Fibroblast of the aortic adventitia (primary cell): Measurements from ENCODE around the gene ANKRD53. TPM values are rescaled to one million over a fixed set of nuclear protein-coding genes. Genes with fewer than 3 reads are reported as not detected.
A peak's percentile ranks its signal among the peaks of the same experiment; 100 is the strongest.

Experiments
- DNase-seq: peaks from one replicate; pipeline ENCODE4 v3.0.0-alpha.2; 2010; ENCODE audit warnings: low read depth
- H3K4me3 ChIP-seq: 2 replicates; pipeline ENCODE4 v1.5.1; 2011; ENCODE audit warnings: low read depth, mild to moderate bottlenecking, control low read depth, low read length, moderate library complexity
- total RNA-seq: library from RNA; depleted of rRNA; stranded (reverse); fragments of >200 nt; gene quantifications from 2 replicates; pipeline ENCODE4 v1.2.3, GENCODE V29; 2012; ENCODE audit warnings: low replicate concordance
- TF ChIP-seq, protein P1 (sequence below): IDR thresholded peaks from 2 replicates; pipeline ENCODE4 v1.5.1; 2011; ENCODE audit warnings: mild to moderate bottlenecking, low read length, control low read depth, inconsistent platforms; ENCODE audit not compliant: insufficient read depth

ANKRD53 gene
- total RNA-seq, 1 donor = 1.1 TPM

DNA sequence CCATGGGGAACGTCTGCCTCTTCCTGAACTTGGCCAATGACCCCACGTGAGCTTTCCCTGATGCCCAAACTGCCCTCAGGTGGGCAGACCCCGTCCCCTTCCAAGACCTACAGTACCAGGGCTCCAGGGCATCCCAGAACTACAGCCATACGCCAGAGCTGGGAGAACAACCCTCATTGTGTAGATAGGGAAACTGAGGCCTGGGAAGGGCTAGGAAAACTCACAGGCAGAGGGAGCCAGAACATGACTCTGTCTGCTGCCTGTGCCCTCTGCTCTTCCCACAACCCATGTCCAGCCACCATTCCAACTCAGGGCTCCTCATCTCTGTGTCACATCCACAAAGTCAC is 16.8 kb upstream of the ANKRD53 start:
- H3K4me3 ChIP-seq = no peak overlapping the region
- TF ChIP-seq, protein P1, sequence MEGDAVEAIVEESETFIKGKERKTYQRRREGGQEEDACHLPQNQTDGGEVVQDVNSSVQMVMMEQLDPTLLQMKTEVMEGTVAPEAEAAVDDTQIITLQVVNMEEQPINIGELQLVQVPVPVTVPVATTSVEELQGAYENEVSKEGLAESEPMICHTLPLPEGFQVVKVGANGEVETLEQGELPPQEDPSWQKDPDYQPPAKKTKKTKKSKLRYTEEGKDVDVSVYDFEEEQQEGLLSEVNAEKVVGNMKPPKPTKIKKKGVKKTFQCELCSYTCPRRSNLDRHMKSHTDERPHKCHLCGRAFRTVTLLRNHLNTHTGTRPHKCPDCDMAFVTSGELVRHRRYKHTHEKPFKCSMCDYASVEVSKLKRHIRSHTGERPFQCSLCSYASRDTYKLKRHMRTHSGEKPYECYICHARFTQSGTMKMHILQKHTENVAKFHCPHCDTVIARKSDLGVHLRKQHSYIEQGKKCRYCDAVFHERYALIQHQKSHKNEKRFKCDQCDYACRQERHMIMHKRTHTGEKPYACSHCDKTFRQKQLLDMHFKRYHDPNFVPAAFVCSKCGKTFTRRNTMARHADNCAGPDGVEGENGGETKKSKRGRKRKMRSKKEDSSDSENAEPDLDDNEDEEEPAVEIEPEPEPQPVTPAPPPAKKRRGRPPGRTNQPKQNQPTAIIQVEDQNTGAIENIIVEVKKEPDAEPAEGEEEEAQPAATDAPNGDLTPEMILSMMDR = no peak
- no peak for DNase-seq

DNA sequence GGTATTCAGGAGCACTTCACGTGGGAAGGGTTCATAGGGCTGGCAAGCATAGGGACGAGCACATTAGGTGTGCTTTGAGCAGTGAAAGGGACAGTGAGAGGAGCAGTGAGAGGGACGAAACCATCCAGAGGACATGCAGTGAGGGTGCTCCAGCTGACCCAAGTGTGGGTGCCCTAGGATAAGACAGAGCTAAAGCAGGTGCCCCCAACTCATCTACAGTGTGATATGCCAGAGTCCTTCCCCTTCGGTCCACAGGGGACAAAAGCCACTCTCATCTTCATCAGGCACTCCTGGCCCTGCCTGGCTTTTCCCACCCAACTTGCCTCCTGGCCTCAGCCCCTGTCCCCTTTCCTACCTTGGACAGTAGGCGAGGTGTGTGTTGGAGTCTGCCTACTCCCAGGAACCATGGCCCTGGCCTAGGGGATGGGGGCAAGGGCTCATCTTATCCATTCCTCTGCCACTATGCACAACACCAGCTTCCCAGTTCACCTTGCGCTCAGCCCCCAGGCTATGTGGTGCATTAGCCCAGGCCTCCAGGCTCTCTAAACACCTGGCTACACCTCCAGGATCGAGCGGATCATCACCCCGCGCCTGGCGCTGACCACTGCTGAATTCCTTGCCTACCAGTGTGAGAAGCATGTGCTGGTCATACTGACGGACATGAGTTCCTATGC is 16.1 kb upstream of the ANKRD53 start:
- H3K4me3 ChIP-seq = no peak overlapping the region
- no peak for DNase-seq
- TF ChIP-seq, protein P1 = no peak

DNA sequence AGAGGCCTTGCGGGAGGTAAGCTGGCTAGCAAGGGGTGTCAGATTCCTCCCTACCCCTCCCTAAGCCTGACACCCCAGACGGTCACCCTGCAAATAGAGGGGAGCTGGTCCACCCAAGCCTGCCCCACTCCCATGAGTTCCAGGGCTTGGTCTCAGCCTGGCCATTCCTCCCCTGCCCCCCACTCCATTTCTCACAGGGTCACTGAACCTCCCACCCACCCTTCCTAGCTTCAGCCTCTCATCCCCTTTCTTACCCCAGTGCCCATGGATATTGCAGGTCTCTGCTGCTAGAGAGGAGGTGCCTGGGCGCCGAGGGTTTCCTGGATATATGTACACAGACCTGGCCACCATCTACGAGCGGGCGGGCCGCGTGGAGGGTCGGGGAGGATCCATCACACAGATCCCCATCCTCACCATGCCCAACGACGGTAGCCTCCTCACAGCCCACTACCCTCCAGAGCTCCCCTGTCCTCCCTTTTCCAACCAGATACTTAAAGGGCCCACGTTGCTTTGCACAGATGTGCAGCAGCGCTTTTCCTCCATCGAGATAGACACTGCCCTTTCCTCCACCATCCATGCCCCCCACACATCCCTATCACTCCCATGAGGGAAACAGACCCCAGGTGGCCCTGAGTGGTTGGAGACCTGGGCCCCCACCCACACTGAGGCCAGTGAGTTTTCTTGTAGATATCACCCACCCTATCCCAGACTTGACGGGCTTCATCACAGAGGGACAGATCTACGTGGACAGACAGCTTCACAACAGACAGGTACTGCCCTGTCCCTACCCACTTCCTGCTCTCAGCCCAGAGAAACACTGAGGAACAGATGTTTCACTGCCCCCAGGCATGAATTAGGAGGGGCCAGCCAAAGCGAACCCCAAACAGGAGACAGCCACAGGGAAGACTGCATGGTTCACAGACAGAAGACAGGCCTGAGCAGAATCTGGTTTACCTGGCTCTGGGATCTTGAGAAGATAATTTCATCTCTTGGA is 15.2 kb upstream of the ANKRD53 start:
- TF ChIP-seq, protein P1 = no peak
- H3K4me3 ChIP-seq = no peak overlapping the region
- no peak for DNase-seq

DNA sequence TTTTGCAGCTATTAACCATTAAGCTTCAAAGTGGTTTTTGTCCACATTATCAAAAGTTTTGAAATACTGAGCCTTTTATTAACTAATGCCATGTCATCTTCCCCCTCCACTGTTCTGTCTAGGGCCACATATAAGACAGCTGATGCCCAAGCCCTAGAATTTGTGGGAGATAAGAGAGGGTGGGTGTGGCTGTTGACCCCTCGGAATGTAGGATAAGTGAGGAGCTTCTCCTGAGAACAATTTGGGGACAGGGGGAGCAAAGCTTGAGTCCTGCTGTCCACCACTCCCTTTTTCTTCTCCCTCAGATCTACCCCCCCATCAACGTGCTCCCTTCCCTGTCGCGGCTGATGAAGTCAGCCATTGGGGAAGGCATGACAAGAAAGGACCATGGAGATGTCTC is 14.3 kb upstream of the ANKRD53 start:
- TF ChIP-seq, protein P1 = no peak
- no peak overlapping the region for H3K4me3 ChIP-seq
- DNase-seq = no peak

DNA sequence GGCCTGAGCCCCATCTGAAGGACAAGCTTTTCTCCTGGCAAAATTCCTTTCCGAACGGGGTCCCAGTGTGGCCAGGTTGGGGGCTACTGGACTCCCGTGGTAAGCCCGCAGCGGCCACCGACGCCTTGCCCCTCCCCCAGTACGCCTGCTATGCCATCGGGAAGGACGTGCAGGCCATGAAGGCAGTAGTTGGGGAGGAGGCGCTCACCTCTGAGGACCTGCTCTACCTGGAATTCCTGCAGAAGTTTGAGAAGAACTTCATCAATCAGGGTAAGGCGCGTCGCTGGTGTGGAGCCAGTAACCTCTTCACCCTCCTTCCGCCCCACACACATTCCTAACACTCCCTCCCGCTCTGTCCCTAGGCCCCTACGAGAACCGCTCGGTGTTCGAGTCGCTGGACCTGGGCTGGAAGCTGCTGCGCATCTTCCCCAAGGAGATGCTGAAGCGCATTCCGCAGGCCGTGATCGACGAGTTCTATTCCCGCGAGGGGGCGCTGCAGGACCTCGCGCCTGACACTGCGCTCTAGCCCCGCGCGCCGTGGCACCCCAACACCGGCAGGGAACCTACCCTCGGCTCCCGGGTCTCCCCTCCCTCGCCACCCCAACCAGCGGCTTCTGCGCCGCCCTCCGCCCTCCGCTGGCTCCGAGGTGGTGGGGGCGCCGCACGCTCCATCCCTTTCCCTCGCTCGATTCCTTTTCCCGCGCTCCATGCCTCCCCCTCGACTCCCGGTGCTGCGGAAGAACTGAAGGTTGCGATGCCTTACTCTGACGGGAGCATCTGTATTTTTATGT is 13.6 kb upstream of the ANKRD53 start:
- peak overlapping the region; percentile 66 for H3K4me3 ChIP-seq
- DNase-seq = peak; percentile 66
- TF ChIP-seq, protein P1 = peak; percentile 77

DNA sequence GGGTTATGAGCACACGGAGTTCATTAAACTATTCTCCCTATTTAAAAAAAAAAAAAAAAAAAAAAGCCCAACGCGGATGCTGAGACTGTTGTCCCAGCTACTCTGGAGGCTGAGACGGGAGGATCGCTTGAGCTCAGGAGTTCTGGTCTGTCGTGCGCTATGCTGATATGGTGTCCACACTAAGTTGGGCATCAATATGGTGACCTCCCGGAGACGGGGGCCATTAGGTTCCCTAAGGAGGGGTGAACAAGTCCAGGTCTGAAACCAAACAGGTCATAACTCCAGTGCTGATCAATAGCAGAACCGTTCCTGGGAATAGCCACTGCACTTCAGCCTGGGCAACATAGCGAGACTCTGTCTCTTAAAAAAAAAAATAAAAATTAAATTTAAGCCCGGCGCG is 12.9 kb upstream of the ANKRD53 start:
- TF ChIP-seq, protein P1 = no peak
- no peak overlapping the region for H3K4me3 ChIP-seq
- DNase-seq = no peak
